Measurements from ENCODE around the gene HNRNPLL. TPM values are rescaled to one million over a fixed set of nuclear protein-coding genes. Genes with fewer than 3 reads are reported as not detected.

Gene HNRNPLL
- total and polyA plus RNA-seq, 2 of the 13 experiments (the other 11 are each of a cell fraction or from before 2014, with no cell fraction given) = 49.4 to 103 TPM

DNA sequence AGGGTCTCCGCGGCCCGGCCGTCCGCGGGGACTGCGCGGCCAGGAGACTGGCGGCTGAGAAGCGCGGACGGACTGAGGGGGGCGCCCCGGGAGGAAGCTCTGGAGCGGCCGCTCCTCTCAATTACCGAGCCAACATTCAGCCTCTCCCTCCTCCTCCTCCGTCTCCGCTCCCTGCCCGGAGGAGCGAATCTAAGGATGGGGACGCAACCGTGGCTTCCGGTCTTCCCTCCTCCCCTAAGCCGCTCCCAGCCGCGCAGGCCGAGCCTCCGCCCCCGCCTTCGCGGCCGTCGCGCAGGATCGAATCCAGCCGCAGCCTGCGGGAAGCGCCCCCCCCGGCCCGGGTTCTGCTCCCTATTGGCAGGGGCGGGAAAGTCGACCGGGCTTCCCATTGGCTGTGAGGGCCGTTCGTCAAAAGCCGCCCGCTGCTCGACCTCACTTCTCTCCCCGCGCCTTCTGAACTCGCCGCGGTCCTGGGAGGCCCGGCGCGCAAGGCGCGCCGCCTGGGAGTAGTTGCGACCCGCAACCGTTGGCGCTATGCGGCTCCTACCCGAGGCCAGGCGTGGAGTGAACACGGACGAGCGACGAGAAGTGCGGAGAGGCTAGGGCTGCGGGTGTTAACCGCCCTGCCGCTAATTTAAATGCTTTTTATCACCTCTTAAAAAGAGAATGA, at the start of gene HNRNPLL (continued):
- no peak; the same call in 1 of the 2 replicates for TF ChIP-seq CREM (IDR thresholded peaks at IDR 0.05)
- TF ChIP-seq CREM (CRISPR knock-in tag; IDR thresholded peaks at IDR 0.05) = no peak
- no peak; the same call in 1 of the 2 replicates for TF ChIP-seq CENPBD1 (CRISPR knock-in tag; IDR thresholded peaks at IDR 0.05; ENCODE audit: borderline replicate concordance, low read depth)
- TF ChIP-seq RBFOX2 (IDR thresholded peaks at IDR 0.05; ENCODE audit: low read depth, low read length) = peak; percentile 96
- TF ChIP-seq ZNF563 (CRISPR knock-in tag; IDR thresholded peaks at IDR 0.05) = peak; percentile 52; the same call in 1 of the 2 replicates
- TF ChIP-seq ZBTB38 (CRISPR knock-in tag; IDR thresholded peaks at IDR 0.05) = peak; percentile 69
- peak; percentile 74 for TF ChIP-seq ZNF709 (CRISPR knock-in tag; IDR thresholded peaks at IDR 0.05)
- 0 out of 2 replicates have a peak, but pooled peaks have one; percentile 4 for TF ChIP-seq ZNF7 (CRISPR knock-in tag; IDR thresholded peaks at IDR 0.05)
- TF ChIP-seq SMAD1 (CRISPR knock-in tag; IDR thresholded peaks at IDR 0.05; ENCODE audit: borderline replicate concordance, low read depth) = 0 out of 2 replicates have a peak, but pooled peaks have one; percentile 24
- no peak for TF ChIP-seq ZNF724P (CRISPR knock-in tag; IDR thresholded peaks at IDR 0.05; ENCODE audit: borderline replicate concordance)
- no peak for TF ChIP-seq MTF2 (CRISPR knock-in tag; IDR thresholded peaks at IDR 0.05; ENCODE audit: borderline replicate concordance)
- 0 out of 2 replicates have a peak, but pooled peaks have one; percentile 57 for TF ChIP-seq REL (CRISPR knock-in tag; conservative IDR thresholded peaks at IDR 0.05)
- TF ChIP-seq ZNF296 (CRISPR knock-in tag; conservative IDR thresholded peaks at IDR 0.05) = no peak
- TF ChIP-seq JUND (CRISPR knock-in tag; IDR thresholded peaks at IDR 0.05) = no peak
- TF ChIP-seq, protein P1, sequence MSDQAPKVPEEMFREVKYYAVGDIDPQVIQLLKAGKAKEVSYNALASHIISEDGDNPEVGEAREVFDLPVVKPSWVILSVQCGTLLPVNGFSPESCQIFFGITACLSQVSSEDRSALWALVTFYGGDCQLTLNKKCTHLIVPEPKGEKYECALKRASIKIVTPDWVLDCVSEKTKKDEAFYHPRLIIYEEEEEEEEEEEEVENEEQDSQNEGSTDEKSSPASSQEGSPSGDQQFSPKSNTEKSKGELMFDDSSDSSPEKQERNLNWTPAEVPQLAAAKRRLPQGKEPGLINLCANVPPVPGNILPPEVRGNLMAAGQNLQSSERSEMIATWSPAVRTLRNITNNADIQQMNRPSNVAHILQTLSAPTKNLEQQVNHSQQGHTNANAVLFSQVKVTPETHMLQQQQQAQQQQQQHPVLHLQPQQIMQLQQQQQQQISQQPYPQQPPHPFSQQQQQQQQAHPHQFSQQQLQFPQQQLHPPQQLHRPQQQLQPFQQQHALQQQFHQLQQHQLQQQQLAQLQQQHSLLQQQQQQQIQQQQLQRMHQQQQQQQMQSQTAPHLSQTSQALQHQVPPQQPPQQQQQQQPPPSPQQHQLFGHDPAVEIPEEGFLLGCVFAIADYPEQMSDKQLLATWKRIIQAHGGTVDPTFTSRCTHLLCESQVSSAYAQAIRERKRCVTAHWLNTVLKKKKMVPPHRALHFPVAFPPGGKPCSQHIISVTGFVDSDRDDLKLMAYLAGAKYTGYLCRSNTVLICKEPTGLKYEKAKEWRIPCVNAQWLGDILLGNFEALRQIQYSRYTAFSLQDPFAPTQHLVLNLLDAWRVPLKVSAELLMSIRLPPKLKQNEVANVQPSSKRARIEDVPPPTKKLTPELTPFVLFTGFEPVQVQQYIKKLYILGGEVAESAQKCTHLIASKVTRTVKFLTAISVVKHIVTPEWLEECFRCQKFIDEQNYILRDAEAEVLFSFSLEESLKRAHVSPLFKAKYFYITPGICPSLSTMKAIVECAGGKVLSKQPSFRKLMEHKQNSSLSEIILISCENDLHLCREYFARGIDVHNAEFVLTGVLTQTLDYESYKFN (CRISPR knock-in tag; conservative IDR thresholded peaks at IDR 0.05) = peak; percentile 53
- TF ChIP-seq ADNP (CRISPR knock-in tag; IDR thresholded peaks at IDR 0.05) = peak; percentile 47; the same call in 1 of the 2 replicates
- TF ChIP-seq ELF4 (CRISPR knock-in tag; IDR thresholded peaks at IDR 0.05; ENCODE audit: borderline replicate concordance) = no peak
- peak; percentile 23 for TF ChIP-seq AGO1 (IDR thresholded peaks at IDR 0.05; ENCODE audit: low read depth, low read length, poor library complexity, severe bottlenecking)
- TF ChIP-seq KLF13 (CRISPR knock-in tag; IDR thresholded peaks at IDR 0.05) = no peak
- peak; percentile 88; the same call in 1 of the 2 replicates for TF ChIP-seq KDM5A (IDR thresholded peaks at IDR 0.05; ENCODE audit: borderline replicate concordance, low read length)
- no peak for TF ChIP-seq CBX2 (IDR thresholded peaks at IDR 0.05; ENCODE audit: low read depth, low read length)
- no peak for TF ChIP-seq CBX2 (CRISPR knock-in tag; IDR thresholded peaks at IDR 0.05; ENCODE audit: low read depth)
- TF ChIP-seq ATF7 (IDR thresholded peaks at IDR 0.05) = no peak
- peak; percentile 72 for TF ChIP-seq ATF7 (CRISPR knock-in tag; IDR thresholded peaks at IDR 0.05)
- TF ChIP-seq ZNF567 (CRISPR knock-in tag; IDR thresholded peaks at IDR 0.05; ENCODE audit: borderline replicate concordance) = 0 out of 2 replicates have a peak, but pooled peaks have one; percentile 6
- TF ChIP-seq, protein P2, sequence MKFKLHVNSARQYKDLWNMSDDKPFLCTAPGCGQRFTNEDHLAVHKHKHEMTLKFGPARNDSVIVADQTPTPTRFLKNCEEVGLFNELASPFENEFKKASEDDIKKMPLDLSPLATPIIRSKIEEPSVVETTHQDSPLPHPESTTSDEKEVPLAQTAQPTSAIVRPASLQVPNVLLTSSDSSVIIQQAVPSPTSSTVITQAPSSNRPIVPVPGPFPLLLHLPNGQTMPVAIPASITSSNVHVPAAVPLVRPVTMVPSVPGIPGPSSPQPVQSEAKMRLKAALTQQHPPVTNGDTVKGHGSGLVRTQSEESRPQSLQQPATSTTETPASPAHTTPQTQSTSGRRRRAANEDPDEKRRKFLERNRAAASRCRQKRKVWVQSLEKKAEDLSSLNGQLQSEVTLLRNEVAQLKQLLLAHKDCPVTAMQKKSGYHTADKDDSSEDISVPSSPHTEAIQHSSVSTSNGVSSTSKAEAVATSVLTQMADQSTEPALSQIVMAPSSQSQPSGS (CRISPR knock-in tag; IDR thresholded peaks at IDR 0.05) = peak; percentile 82
- TF ChIP-seq REXO4 (CRISPR knock-in tag; IDR thresholded peaks at IDR 0.05; ENCODE audit: borderline replicate concordance) = no peak
